Measurements from ENCODE around the gene HNRNPH1.
"Not testable (repeated sequence)": the region's sequence is repeated elsewhere in the genome, so short reads cannot be mapped to it uniquely, and the experiment has no call there.

Gene HNRNPH1

DNA sequence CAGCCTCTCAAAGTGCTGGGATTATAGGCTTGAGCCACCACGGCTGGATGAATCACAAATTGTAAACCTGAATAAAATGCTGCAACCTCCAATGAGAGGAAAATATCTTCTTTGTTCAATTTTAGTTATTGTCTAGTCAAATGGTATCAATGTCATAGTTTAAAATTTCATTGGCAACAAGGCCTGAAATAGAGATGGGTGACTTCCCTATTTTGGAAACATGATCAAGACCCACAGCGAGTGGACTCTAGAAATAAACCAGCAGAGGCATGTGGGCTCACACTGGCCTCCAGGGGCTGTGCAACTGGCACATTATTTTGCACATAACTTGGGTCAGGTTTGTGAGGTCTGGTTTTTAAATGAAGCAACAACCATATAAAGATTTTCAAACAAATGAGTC is 29.7 kb upstream of the HNRNPH1 start:
- H3K9me2 ChIP-seq (ENCODE audit: low read depth, low read length); H3K27ac ChIP-seq (ENCODE audit: low read depth, low read length, poor library complexity, severe bottlenecking); H3F3A ChIP-seq (ENCODE audit: insufficient read depth, low read length); H3K9me3 ChIP-seq (ENCODE audit: low read length); H4K20me1 ChIP-seq (ENCODE audit: insufficient read depth, low read length); H3K79me2 ChIP-seq (ENCODE audit: insufficient read depth, low read length); H3K9ac ChIP-seq (ENCODE audit: low read length); H2AFZ ChIP-seq (ENCODE audit: low read length); H3K36me3 ChIP-seq (ENCODE audit: insufficient read depth, low read length); H3K4me1 ChIP-seq (ENCODE audit: insufficient read depth, low read length, severe bottlenecking); H3K4me3 ChIP-seq (ENCODE audit: low read depth, low read length, poor library complexity, severe bottlenecking); H3K4me2 ChIP-seq (ENCODE audit: low read length); H3K27me3 ChIP-seq (ENCODE audit: insufficient read depth, low read length): not testable (repeated sequence)

DNA sequence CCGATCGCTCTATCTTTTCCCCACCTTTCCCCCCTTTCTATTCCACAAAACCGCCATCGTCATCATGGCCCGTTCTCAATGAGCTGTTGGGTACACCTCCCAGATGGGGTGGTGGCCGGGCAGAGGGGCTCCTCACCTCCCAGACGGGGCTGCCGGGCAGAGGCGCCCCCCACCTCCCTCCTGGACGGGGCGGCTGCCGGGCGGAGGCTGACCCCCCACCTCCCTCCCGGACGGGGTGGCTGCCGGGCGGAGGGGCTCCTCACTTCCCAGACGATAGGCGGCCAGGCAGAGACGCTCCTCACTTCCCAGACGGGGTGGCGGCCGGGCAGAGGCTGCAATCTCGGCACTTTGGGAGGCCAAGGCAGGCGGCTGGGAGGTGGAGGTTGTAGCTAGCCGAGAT is 26.8 kb upstream of the HNRNPH1 start:
- not testable (repeated sequence) for H3K9me2 ChIP-seq (ENCODE audit: low read depth, low read length); H3K27me3 ChIP-seq (ENCODE audit: insufficient read depth, low read length); H3K4me1 ChIP-seq (ENCODE audit: insufficient read depth, low read length, severe bottlenecking); H3K9me3 ChIP-seq (ENCODE audit: low read length); H2AFZ ChIP-seq (ENCODE audit: low read length); H3K79me2 ChIP-seq (ENCODE audit: insufficient read depth, low read length); H3K4me2 ChIP-seq (ENCODE audit: low read length); H3K27ac ChIP-seq (ENCODE audit: low read depth, low read length, poor library complexity, severe bottlenecking); H3F3A ChIP-seq (ENCODE audit: insufficient read depth, low read length); H3K36me3 ChIP-seq (ENCODE audit: insufficient read depth, low read length); H3K4me3 ChIP-seq (ENCODE audit: low read depth, low read length, poor library complexity, severe bottlenecking); H4K20me1 ChIP-seq (ENCODE audit: insufficient read depth, low read length); H3K9ac ChIP-seq (ENCODE audit: low read length)

DNA sequence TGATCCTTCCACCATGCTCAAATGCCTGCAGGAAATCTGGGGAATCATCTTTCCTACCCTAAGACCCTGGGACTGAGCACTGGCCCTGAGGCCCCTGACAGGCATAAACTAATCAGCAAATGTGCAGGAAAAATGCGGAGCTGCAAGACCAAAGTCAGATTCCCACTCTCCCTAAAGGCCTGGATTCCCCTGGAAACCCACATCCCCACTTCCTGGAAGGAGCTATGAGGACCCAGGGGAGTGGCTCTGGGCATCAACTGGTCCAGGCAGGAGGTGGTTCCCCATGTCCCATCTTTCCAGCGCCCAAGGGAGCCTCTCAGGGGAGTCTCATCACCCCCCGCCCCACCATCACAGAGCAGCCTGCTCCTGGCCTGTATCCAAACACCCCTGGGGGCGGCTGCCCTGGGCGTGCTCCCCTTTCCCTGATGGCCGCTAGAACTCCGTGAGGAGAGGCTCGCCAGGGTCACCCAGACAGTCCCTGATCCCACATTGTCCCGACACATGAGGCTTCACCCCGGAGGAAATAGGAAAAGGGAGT is 25.8 kb upstream of the HNRNPH1 start:
- H3K9me2 ChIP-seq (ENCODE audit: low read depth, low read length); H3K27ac ChIP-seq (ENCODE audit: low read depth, low read length, poor library complexity, severe bottlenecking); H3K4me3 ChIP-seq (ENCODE audit: low read depth, low read length, poor library complexity, severe bottlenecking); H3F3A ChIP-seq (ENCODE audit: insufficient read depth, low read length); H3K9ac ChIP-seq (ENCODE audit: low read length); H3K4me2 ChIP-seq (ENCODE audit: low read length); H3K79me2 ChIP-seq (ENCODE audit: insufficient read depth, low read length); H2AFZ ChIP-seq (ENCODE audit: low read length); H3K9me3 ChIP-seq (ENCODE audit: low read length); H3K27me3 ChIP-seq (ENCODE audit: insufficient read depth, low read length); H3K36me3 ChIP-seq (ENCODE audit: insufficient read depth, low read length); H4K20me1 ChIP-seq (ENCODE audit: insufficient read depth, low read length); H3K4me1 ChIP-seq (ENCODE audit: insufficient read depth, low read length, severe bottlenecking): not testable (repeated sequence)

DNA sequence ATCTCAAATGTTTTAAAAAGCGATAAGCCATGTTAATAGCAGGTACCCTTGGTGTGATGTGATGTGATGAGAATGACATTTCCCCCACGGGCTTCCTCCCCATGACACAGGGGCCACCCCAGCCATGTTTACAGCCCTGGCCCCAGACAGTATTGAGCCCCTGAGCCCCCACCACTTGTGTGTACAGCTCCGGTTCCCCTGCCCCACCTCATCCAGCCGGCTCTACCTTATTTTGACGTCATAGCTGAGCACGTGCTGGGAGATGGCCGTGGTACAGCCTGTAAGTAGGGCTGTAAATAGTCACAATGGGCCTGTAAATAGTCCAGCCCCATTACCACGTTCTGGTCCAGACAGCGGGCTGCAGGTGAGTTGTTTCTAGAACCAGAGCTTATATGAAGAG is 24.9 kb upstream of the HNRNPH1 start:
- no peaks in the 10 kb centered on the region; the same call in 1 of the 2 replicates for H3K36me3 ChIP-seq (ENCODE audit: insufficient read depth, low read length)
- H3K27ac ChIP-seq (ENCODE audit: low read depth, low read length, poor library complexity, severe bottlenecking), result no peak overlapping the region
- H3K27me3 ChIP-seq (ENCODE audit: insufficient read depth, low read length), result no peaks in the 10 kb centered on the region; the same call in 1 of the 2 replicates
- H4K20me1 ChIP-seq (ENCODE audit: insufficient read depth, low read length), result no peaks in the 10 kb centered on the region
- no peaks in the 10 kb centered on the region for H3K4me1 ChIP-seq (ENCODE audit: insufficient read depth, low read length, severe bottlenecking)
- H2AFZ ChIP-seq (ENCODE audit: low read length), result no peak overlapping the region
- TF ChIP-seq, protein P1, sequence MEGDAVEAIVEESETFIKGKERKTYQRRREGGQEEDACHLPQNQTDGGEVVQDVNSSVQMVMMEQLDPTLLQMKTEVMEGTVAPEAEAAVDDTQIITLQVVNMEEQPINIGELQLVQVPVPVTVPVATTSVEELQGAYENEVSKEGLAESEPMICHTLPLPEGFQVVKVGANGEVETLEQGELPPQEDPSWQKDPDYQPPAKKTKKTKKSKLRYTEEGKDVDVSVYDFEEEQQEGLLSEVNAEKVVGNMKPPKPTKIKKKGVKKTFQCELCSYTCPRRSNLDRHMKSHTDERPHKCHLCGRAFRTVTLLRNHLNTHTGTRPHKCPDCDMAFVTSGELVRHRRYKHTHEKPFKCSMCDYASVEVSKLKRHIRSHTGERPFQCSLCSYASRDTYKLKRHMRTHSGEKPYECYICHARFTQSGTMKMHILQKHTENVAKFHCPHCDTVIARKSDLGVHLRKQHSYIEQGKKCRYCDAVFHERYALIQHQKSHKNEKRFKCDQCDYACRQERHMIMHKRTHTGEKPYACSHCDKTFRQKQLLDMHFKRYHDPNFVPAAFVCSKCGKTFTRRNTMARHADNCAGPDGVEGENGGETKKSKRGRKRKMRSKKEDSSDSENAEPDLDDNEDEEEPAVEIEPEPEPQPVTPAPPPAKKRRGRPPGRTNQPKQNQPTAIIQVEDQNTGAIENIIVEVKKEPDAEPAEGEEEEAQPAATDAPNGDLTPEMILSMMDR (IDR thresholded peaks at IDR 0.05; ENCODE audit: low read length), result no peak
- no peak for TF ChIP-seq EZH2 (IDR thresholded peaks at IDR 0.05; ENCODE audit: borderline replicate concordance, low read length)
- H3K4me2 ChIP-seq (ENCODE audit: low read length), result no peak overlapping the region
- no peaks in the 10 kb centered on the region for H3F3A ChIP-seq (ENCODE audit: insufficient read depth, low read length)
- no peaks in the 10 kb centered on the region for H3K9me2 ChIP-seq (ENCODE audit: low read depth, low read length)
- H3K4me3 ChIP-seq (ENCODE audit: low read depth, low read length, poor library complexity, severe bottlenecking), result no peak overlapping the region
- no peaks in the 10 kb centered on the region for H3K79me2 ChIP-seq (ENCODE audit: insufficient read depth, low read length)
- H3K9ac ChIP-seq (ENCODE audit: low read length), result no peak overlapping the region
- H3K9me3 ChIP-seq (ENCODE audit: low read length), result no peaks in the 10 kb centered on the region

DNA sequence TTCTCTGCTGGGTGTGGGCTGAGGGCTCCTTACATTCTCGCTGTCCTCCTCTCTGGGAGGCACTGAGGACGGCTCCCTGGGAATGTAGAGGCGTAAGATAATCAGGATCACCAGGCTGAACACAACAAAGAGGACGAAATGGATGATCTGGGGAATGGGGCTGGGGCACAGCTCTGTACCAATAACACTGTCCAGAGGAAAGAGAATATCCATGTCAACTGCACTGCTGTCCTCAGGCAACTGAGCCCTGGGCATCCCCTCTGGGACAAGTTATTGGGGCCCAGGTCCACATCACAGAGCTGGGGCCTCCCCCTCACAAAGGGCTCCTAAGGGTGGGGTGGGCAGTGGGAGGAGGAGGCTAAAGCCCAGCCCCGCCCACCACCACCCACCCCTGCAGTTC is 21.3 kb upstream of the HNRNPH1 start:
- not testable (repeated sequence) for H3K4me2 ChIP-seq (ENCODE audit: low read length); H3K36me3 ChIP-seq (ENCODE audit: insufficient read depth, low read length); H2AFZ ChIP-seq (ENCODE audit: low read length); H3K27me3 ChIP-seq (ENCODE audit: insufficient read depth, low read length); H4K20me1 ChIP-seq (ENCODE audit: insufficient read depth, low read length); H3K4me3 ChIP-seq (ENCODE audit: low read depth, low read length, poor library complexity, severe bottlenecking); H3K27ac ChIP-seq (ENCODE audit: low read depth, low read length, poor library complexity, severe bottlenecking); H3K79me2 ChIP-seq (ENCODE audit: insufficient read depth, low read length); H3K9me2 ChIP-seq (ENCODE audit: low read depth, low read length); H3F3A ChIP-seq (ENCODE audit: insufficient read depth, low read length); H3K9me3 ChIP-seq (ENCODE audit: low read length); H3K4me1 ChIP-seq (ENCODE audit: insufficient read depth, low read length, severe bottlenecking); H3K9ac ChIP-seq (ENCODE audit: low read length)

DNA sequence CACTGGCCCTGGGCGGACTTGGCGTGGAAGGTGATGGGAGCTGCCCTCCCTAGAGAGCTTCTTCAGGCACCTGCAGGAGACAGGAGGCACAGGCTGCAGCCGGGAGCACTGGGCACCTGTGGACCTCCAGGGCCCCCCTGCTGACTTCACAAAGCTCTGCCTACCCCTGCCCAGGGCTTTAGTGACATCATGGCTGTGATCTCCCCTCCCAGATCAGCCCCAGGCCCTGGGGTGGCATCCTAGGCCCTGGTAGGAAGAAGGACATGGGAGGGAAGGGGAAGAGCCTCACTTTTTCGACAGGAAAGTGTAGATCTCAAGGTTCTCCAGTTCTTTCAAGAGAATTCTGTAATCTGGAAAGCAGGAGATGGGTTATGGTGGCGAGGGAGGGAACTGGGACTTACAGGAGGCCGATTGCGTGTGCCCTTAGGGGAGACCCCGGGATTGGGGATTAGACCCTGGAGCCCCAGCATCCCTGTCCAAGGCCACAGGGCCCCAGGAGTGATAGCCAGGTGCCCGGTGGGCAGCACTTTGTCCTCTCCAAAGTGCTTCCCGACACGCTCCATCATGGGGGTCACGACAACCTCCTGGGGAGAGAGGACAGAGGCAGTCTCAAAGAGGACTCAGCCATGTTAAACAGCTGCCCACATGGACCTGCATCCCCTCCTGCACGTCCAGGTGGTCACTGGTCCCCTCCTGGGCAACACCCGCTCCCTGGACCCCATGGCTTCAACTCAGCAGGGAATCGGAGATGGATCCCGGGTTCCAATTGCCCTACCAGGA is 19.9 kb upstream of the HNRNPH1 start:
- H3K9me3 ChIP-seq (ENCODE audit: low read length); H3K27me3 ChIP-seq (ENCODE audit: insufficient read depth, low read length); H3K9me2 ChIP-seq (ENCODE audit: low read depth, low read length); H3K79me2 ChIP-seq (ENCODE audit: insufficient read depth, low read length); H3K4me1 ChIP-seq (ENCODE audit: insufficient read depth, low read length, severe bottlenecking); H3K9ac ChIP-seq (ENCODE audit: low read length); H3K4me3 ChIP-seq (ENCODE audit: low read depth, low read length, poor library complexity, severe bottlenecking); H3K27ac ChIP-seq (ENCODE audit: low read depth, low read length, poor library complexity, severe bottlenecking); H3K4me2 ChIP-seq (ENCODE audit: low read length); H4K20me1 ChIP-seq (ENCODE audit: insufficient read depth, low read length); H3F3A ChIP-seq (ENCODE audit: insufficient read depth, low read length); H3K36me3 ChIP-seq (ENCODE audit: insufficient read depth, low read length); H2AFZ ChIP-seq (ENCODE audit: low read length): not testable (repeated sequence)

DNA sequence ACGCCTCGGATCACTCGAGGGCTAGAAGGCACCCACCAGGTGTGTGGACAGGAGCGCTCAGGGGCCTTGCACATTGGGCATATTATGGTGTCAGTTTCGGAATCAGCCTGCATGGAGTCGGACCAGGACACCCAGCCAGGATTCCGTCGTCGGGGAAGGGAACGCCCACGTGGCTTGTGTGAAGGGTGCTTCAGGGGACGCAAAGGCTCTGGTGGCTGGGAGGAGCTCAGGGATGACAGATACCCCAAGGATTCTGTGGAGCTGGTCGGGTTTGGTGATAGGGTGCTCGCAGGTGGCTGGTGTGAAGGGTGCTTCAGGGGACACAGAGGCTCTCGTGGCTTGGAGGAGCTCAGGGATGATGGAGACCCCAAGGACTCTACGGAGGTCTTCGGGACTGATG is 19.2 kb upstream of the HNRNPH1 start:
- not testable (repeated sequence) for H3K27ac ChIP-seq (ENCODE audit: low read depth, low read length, poor library complexity, severe bottlenecking); H3K9me3 ChIP-seq (ENCODE audit: low read length); H2AFZ ChIP-seq (ENCODE audit: low read length); H3K9me2 ChIP-seq (ENCODE audit: low read depth, low read length); H3K79me2 ChIP-seq (ENCODE audit: insufficient read depth, low read length); H3K27me3 ChIP-seq (ENCODE audit: insufficient read depth, low read length); H3K36me3 ChIP-seq (ENCODE audit: insufficient read depth, low read length); H3K4me2 ChIP-seq (ENCODE audit: low read length); H3K9ac ChIP-seq (ENCODE audit: low read length); H3K4me1 ChIP-seq (ENCODE audit: insufficient read depth, low read length, severe bottlenecking); H3K4me3 ChIP-seq (ENCODE audit: low read depth, low read length, poor library complexity, severe bottlenecking); H4K20me1 ChIP-seq (ENCODE audit: insufficient read depth, low read length); H3F3A ChIP-seq (ENCODE audit: insufficient read depth, low read length)

Measured in OCI-LY1 (cell line).